PC-3 (cell line): ENCODE data around the gene CFP.

Experiments used
- CTCF ChIP-seq: fragments of 300-600 bp; sonication (generic); conservative IDR thresholded peaks from 2 replicates; pipeline ENCODE4 v1.5.1; 2017; ENCODE audit warnings: antibody characterized with exemption, low read depth, mild to moderate bottlenecking, low read length
- EZH2 ChIP-seq: fragments of 300-600 bp; sonication (generic); IDR thresholded peaks from one replicate; pipeline ENCODE4 v1.6.1; 2017; ENCODE audit warnings: antibody characterized with exemption, mild to moderate bottlenecking, low read length; ENCODE audit not compliant: unreplicated experiment
- EZH2phosphoT487 ChIP-seq: fragments of 300-600 bp; sonication (generic); IDR thresholded peaks from 2 replicates; pipeline ENCODE4 v1.6.1; 2018; ENCODE audit warnings: mild to moderate bottlenecking, antibody characterized with exemption, low read length, borderline replicate concordance

GRCh38 chrX:47595716-47596251, 33.9 kb downstream of the CFP start:
- TF ChIP-seq CTCF (no peak), EZH2 (no peak), EZH2phosphoT487 (no peak)
